Activated CD4-positive, CD25-positive, alpha-beta regulatory T cell treated with anti-CD3 and anti-CD28 coated beads, Interleukin-2, amount 50 U/mL, for 24 hours (primary cell): ENCODE results near the gene TUBA3E.
"Not testable (repeated sequence)": the region's sequence is repeated elsewhere in the genome, so short reads cannot be mapped to it uniquely, and the experiment has no call there.

Source experiments
- ATAC-seq, 2 donors: fragments of 150-1000 bp; cut with Tn5 transposase; one replicate each; pipeline ENCODE4 v1.10.0; 2021; ENCODE audit warnings: mild to moderate bottlenecking in 1 of 2, moderate library complexity in 1 of 2

The TUBA3E gene

DNA sequence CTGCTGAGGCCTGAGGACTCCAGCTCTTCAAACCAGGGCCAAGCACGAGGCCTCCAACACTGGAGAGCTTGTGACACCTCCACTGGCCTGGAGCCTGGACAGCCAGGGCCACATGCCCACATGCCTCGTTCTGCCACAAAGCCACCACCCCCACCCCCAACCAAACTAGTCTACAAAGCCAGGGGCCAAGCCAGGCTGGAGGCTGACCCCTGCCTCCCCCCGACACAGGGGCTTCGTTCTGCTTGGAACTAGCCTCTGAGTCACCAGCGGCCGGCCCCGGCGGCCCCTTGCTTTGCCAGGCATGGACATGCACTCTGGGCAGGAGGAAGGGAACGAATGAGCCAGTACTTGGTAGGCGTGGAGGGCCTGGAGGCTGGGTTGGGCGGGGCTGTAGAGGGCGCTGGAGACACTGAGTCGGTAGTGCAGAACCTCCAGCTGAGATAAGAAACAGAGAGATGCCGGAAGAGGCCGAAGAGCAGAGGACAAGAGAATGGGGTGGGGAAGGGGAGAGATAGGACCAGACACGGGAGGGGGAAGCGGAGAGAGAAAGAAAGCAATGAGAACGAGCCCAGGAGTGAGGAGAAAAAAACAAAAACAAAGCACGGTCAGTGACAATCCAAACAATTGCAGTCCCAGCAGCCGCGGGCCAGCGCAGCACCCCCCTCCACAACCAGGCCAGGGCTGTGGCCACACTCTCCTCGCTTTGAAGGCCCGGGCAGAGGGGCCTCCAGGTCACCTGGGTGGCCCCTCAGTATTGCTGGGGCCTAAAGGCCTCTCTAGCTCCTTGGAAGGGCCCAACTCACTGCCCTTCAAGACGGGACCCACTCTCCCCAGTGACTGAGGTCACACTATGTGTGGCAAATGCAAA lies 37.2 kb downstream of the TUBA3E start:
- not testable (repeated sequence) for ATAC-seq

DNA sequence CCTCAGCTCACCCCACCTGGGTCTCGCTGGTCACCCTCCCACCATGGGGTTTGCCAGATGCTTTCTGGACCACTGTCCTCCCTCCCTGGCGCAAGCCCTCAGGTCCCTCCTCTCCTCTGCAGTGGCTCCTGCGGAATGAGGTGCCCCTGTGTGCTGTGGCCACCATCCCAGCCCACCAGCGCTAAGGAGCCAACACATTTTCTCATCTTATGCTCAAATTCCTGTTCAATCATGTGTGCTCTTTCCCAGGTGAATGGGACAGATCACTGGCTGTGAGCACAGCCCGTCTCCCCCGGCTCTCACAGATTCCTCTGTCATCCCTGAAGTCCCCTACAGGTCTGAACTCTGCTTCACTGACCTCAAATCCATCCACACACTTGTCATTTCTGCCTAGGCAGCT lies 38.1 kb downstream of the TUBA3E start:
- ATAC-seq: no peak

DNA sequence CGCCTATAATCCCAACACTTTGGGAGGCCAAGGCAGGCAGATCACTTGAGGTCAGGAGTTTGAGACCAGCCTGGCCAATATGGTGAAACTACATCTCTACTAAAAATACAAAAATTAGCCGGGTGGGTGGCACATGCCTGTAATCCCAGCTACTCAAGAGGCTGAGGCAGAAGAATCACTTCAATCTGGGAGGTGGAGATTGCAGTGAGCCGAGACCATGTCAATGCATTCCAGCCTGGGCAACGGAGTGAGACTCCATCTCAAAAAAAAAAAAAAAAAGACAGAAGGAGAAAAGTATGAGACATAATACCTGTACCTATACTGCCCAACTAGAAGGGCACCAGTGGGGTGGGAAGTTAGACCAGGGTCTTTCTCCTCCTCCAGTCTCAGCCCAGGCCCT lies 38.9 kb downstream of the TUBA3E start:
- ATAC-seq: not testable (repeated sequence)

DNA sequence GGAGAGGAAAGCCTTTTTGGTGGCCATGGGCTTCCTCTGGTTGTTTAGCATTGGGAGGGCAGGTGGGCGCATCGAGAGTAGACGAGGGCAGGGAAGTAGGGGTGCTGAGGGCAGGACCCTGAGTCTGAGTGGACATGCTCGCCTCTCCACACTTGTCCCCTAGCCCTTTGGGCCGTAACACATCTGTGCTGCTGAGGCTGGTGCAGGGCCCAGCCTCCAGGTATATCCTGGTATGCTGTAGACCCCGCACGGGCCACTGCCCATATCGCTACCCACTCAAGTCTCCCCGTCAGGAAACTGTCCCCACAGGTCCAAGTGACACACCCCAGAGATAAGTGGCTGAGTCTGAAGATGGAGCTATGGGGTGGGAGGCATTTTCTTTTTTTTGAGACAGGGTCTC lies 39.6 kb downstream of the TUBA3E start:
- no peak for ATAC-seq

DNA sequence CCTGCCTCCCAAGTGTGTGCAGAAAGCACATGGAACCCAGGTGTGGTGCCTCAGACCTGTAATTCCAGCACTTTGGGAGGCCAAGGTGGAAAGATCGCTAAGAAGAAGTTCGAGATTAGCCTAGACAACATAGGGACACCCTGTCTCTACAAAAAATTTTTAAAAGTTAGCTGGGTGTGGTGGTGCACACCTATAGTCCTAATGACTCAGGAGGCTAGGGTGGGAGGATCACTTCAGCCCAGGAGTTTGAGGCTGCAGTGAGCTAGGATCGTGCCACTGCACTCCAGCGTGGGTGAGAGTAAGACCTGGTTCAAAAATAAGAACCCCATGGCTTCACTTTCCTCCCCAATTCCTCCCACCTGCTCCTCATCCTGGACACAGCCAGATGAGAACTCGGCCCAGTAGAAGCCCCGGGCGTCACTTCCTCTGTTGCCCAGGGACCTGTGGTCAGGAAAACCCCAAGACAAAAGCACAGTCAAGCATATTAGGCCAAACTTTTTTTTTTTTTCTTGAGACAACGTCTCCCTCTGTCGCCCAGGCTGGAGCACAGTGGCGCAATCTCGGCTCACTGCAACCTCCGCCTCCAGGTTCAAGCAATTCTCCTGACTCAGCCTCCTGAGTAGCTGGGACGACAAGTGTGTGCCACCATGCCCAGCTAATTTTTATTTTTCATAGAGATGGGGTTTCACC lies 40.3 kb downstream of the TUBA3E start:
- ATAC-seq: peak in 1 of 2 donors; percentile 60

DNA sequence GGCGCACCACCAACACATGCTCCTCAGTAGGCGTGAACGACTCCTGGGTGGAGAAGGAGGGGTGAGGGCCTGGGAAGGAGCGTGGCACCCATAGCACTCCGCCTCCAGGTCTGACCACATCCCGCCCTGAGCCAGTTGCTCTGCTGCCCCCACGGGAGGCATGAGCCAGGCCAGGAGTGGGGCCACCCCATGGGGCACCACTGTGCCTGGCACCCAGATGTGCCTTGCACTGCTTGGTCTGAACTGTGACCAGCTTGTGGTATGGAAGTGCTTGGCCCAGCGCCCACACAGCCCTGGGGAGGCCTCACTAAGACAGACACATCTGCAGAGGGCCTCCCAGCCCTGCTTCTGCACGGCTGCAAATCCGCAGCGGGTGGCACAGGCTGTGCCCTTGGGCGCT lies 40.9 kb downstream of the TUBA3E start:
- not testable (repeated sequence) for ATAC-seq

DNA sequence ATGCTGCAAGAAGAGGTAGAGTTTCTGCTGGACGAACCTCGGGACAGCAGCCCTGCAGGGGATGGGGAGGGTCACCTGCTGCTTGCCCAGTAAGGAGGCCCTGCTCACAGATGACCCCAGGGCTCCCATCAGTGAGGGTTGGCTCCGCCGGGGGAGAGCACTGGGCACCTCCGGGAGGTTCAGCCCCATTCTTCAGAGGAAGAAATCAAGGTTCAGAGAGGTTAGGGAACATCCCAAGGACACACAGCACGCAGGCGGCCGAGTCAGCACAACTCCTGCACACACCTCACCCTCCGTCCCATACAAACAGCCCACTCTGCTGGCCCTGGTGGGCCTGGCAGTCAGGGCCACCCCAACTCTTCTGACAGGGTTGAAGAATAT lies 41.6 kb downstream of the TUBA3E start:
- ATAC-seq: no peak

DNA sequence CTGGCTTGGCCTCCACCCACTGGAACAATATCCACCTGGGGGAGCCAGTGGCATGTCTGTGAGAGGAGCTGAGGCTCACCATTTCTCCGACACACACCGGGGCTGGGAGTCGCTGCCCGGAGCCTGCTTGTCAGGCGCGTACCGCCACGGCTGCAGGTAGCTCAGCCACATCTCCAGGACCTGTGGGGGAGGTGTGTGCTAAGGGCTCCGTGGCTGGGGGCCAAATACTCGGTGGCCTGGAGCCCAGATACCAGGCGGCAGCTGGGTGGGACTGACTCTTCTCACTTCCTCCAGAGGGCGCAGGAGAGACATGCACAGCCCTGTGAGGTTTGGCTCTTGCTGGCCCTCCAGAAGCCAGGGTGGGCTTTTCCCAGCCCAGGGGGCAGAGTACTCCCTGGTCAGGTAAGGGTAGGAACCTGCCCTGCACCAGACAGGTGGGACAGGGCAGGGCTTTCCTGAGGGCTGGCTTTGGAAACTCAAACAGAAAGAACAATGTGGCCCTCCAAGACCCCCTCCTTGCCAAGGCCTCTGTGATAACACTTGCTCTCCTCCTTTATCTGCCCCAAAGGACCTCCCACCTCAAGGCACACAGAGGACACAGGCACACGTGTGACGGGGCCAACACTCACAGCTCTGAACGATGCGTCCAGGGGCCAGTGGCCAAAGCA lies 42.1 kb downstream of the TUBA3E start:
- ATAC-seq: not testable (repeated sequence)

DNA sequence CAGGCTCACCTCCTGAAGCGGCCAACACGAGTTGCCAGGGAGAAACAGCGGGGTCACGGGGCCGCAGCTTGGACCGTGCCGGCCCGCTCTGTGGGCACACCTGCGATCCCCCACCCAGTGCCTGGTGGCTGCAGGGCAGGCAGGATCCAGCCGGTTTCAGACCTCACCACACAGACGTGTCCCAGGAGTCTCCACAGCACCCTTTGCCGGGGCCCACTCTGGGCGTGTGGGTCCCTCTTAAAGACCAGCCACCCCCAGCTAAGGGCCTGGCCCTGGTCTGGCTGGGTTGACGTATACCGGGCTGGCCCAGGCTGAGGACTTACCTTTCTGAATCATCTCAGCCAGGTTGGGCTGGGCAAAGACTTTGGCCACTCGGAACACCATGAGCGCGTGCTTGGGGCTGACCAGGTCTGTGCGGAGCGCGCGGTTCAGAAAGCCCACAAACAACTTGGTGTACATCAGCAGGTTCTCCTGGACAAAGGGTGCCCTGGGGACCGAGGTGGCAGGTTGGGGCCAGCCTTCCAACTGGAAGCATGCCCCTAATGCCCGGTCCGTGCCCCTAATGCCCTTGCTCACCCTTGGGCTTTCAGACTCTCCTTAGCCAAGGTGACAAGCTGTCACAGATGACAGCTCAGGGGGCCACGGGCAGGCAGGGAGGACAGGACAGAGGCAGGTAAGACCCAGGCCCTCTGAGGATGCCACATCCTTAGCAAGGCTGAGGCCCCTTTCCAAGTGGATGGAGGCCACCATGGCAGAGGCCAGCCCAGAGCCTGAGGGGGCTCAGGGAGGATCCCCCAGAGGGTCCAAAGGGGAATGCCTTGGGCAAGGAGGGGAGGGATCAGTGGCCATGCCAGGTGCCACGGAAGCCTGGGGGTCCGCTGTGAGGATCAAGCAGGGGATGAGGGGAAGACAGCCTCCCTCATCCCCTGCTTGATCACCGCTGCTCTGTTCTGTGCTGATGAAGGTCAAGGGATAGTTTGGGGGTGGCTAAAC lies 43.2 kb downstream of the TUBA3E start:
- no peak for ATAC-seq

DNA sequence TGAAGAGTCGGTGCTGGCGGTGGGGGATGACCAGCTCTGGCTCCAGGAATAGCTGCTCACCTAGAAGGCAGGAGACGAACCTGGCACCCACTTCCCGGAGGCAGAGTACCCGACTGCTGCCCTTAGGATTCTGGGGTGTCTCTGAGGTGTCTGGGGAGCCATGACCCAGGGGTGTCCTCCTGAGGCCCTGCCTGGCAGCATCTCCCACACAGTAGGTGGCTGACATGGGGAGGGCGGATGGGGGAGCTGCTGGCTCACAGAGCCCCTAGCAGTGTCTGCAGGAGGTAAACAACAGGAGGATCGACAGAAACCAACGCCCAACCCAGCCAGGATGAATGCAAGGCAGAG lies 43.8 kb downstream of the TUBA3E start:
- not testable (repeated sequence) for ATAC-seq

DNA sequence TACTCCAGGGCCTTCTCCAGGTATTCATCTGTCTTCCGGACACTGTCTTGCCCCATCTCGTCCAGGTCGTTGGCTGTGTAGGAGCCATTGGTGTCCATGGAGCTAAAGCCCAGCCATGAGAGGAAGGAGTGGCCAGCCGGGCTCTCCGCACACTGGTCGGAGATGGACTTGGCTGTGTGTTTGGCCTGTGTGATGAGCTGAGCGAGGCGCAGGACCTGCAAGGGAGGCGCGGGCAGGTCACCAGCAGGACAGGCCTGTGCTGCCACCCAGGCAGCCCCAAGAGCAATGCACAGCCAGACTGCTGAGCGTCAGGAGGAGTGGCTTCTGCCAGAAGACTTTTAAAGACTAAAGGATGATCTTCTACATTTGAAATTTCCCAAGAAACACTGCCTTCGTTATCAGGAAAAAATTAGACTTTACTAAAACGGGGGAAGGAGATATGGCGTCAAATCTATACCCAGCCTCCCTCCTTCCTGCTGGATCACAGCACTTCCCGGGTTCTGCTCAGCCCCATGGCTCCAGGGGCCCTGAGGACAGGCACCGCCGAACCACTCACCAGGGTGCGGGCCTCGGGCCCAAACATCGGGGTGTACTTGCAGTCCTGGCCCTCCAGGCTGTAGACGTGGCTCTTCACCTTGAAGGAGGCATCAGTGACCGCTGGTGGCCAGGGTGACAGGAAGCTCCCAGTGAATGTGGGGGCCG lies 44.4 kb downstream of the TUBA3E start:
- ATAC-seq: not testable (repeated sequence)

DNA sequence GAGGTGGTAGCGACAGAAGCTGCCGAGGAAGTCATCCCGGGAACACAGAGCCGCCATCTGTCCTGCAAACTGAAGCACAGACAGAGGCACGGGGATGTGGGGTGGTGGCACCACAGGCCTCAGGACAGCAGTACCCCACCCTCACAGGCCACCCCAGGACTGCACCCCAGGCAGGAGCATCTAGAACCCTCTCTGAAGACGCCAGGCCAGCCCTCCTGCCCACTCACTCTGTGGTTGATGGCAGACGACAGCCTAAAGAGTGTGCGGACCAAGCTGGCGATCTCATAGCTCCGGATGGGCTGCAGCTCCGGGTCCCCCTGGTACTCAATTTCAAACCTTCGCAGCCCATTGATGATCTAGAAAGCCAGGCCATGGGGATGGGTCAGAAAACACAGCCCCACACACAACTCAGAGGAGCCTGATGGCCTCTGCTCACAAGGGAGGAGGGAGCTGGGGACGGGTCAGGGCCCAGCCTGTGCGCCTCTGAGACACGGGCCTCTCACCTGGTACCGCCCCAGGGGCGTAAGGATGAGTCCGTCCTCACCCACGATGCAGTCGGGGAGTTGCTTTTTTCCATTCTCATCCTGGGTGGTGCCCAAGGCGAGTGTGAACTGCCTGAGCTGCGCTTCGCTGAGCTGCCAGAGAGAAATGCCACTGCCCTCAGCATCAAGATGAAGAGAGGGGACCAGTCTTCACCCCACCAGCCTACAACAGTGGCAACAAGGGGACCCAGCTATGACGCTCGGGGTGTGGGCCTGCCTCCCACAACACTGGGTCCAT lies 45.2 kb downstream of the TUBA3E start:
- ATAC-seq: no peak

DNA sequence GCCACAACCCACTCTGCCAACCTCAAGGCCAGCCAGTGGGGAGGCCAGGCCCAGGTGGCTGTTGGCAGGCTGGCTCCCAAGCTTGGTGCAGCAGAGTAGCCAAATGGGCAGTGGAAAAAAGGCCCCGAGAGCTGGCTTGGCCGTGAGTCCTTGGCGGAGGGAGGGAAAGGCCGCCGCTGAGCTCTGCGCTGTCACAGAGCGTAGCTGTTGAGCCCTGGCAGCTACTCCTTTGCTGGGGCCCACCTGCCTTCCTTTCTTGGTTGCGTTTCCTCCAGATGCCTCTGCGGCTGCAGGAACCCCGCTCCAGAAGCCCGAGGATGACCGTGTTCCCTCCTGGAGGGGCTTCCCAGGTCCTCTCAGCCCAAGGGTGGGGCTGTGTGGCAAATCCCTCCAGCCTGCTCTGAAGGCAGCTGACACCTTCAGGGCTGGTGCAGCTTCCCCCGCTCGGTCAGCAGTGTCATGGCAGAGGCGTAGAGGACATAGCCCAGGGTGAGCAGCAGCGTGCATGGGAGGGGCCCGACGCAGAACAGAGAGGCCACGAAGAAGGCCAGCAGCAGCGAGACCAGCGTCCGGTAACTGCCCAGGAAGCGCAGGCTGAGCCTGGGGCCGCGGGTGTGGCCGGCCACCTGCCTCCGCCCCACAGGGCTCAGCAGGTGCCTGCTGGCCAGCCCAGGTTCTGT lies 46.0 kb downstream of the TUBA3E start:
- ATAC-seq: not testable (repeated sequence)

DNA sequence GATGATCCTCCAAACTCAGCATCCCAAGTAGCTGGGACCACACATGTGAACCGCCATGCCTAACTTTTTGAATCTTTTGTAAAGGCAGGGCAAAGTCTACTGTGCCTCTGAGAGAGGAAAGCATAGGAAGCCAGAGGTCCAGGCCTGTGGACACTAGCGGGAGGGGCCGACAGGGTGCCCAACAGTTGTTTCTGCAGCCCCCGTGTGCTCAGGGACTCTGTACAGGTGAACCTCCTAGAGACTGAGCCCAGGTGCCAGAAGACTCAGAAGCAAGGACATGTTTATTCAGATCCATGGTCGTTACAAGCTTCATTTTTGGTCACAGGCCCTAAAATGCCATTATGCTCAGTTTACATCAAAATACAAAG lies 47.1 kb downstream of the TUBA3E start:
- ATAC-seq: not testable (repeated sequence)

DNA sequence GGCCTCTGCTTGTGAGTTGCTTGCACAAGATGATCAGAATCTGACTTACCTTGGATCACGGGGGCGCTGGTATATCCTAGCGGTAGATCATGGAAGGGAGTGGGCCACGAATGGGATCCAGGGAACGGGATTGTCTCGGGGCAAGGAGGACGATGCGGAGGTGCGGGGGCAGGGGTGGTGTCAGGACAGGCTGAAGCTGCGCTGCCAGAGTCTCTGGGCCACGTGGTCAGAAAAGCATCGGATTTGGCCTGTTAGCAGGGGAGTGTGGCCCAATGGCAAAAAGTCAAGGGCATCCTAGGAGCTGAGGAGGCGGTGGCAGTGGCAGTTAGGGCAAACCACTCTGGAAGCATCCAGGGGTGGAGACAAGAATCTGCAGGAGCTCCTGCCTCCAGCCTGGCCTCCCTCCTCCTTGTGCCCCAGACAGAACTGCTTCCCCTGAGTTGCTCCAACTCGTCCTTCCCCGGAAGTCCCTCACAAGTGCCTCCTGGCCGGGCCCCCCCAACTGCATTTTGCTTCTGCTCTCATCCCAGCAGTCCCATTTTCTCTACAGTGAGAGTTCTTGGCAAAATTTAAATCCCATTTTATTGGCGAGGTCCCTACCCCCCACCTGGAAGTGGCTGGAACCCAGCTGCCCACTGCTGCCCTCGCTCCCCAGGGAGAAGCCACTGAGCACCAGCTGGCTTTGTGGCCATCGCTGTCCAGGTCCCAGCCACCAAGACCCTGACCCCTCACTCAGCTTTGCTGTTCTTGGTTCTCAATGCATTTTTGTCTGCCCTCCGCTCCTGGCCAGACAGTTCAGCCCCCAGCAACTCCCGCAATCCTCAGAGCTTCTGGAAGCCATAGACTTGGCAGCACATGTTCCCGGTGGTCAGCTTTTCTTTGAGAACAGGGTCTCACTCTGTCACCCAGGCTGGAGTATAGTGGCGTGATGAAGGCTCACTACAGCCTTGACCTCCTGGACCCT lies 47.8 kb downstream of the TUBA3E start:
- ATAC-seq: no peak

DNA sequence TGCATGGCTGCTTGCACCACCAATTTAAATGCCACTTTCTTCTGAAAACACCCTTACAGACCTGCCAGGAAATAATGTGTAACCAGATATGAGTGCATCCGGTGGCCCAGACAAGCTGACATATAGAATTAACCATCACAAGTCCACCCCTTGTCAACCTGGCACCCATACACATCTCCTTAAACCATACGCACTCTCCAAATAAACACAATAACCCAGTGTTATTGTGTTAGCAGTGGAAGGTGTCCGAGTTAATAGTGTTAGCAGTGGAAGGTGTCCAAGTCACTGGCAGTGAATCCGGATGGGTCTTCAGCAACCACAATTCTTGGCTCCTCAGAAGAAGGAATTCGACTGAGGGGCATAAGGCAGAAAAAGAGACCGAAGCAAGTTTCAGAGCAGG lies 49.7 kb downstream of the TUBA3E start:
- not testable (repeated sequence) for ATAC-seq

DNA sequence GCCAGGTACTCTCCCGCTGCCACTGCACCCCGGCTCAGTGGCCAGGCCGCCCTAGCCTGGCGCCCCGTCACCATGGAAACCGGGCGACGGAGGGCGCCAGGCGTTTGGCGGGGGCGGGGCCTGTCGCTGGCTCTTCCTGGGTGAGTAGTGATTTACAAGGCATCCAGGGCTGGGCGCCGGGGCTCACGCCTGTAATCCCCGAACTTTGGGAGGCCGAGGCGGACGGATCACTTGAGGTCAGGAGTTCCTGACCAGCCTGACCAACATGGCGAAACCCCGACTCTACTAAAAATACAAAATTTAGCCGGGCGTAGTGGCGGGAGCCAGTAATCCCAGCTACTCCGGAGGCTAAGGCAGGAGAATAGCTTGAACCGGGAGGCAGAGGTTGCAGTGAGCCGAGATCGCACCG lies 53.2 kb downstream of the TUBA3E start, which contains the start of gene CCDC74B:
TSS of gene CCDC74B (minus strand) at position 107 of the 409 bp plus-strand sequence. CDS start 116 bp downstream, outside the sequence.
- ATAC-seq: peak; percentile 83 to 88

DNA sequence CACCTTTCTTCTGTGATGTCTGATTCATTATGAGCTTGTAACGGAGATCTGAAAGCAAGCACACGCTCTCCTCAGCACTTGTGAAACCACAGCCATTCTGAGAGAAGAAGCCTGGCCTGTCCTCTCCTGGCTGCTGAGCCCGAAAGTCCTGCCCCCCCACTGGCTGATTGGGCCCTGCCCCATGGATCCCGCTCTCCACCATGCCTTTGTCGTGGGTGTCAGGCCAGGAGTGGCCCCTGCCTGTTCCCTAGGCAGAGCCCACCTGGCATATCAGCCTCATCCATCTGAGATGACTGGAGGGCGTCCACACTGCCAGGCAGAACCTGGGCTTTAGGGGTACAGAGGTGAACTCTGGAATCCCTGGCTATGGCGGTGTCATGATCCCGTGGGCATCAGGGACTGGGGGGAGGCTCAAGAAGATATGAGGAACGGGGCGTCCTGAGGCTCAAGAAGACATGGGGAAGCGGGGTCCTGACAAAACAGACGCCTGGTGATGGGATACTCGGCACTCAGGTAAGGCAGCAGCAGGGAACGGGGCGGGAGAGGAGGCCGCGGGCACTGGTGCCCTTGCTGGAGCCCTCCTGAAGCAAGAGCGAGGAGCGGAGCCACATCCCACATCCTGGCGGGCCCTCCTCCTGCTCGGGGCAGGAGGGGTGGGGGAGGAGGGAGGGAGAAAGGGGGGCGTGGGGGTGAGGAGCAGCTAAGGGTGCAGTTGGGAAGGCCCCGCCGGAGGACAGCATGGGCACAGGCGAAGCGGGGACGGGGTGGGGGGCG lies 54.8 kb downstream of the TUBA3E start:
- ATAC-seq: not testable (repeated sequence)
